NCI-H2107 (cell line): ENCODE measurements around the gene CROCC2.

Experiments used
- DNase-seq: peaks from one replicate; lab custom pipeline; 2025; lab: John Stamatoyannopoulos, UW

The CROCC2 gene

DNA sequence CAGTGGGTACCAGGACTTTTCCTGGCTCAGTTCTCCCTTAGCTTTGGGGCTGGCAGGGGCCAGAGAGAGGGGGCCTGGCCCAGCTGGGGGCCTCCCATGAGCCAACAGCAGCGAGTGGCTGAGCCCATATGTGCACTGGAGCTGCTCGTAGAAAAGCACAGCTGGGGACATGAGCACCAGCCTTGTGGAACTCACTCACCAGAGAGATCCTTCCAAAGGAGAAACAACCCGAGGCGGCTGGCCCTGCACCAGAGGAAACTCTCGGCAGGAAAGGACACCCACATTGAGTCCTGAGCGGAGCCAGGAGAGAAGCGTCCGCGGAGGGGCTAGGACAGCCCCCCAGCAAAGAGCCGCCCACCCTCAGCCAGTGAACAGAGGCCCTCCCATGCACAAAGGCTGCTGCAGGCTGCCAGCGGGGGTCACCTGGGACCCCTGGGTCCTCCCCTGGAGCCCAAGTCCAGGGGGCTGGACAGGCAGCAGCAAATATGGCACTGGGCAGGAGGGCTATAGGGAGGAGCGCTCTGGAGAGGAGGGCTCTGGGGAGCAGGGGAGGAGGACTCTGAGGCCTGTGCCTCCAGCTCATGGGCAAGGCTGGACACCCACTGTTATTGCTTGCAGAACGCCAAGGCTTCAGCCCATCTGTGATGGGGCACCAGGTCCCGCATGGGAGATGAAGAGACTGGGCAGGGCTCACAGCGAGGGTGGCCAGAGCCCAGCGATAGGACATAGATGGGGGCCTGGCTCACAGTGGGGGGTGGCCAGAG, 50.2 kb downstream of the CROCC2 start:
- DNase-seq = no peak

DNA sequence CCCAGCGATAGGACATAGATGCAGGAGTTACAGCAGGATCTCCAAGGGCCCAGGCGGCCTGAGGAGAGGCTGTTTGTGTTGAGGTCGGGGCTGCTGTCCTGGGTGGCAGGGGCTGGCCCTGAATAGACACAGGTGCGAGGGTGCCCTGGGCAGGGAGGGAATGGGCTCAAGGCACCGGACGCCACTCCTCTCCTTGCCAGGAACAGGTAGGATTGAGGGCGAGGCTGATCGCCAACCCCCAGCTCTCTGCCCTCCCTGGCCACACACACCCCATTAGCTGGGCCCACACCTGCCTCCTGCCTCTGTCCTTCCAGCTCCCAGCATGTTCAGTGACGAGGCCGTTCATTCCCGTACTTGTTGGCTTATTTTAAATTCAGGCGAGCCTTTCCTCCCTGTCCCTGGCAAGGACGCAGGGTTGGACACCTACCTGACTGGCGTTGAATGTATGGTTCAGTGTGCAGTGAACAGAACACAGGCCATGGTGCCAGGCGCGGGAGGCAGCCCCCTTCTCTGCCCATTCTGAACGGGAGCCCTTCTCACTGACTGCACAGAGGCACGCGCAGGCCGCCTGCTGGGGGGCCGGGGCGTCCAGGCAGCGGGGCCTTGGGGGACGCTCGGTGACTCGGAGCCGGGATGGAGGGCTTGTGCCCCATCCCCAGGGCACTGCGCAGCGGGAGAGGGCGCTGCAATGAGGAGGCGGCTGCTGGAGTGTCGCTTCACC, 51.0 kb downstream of the CROCC2 start:
- no peak for DNase-seq

DNA sequence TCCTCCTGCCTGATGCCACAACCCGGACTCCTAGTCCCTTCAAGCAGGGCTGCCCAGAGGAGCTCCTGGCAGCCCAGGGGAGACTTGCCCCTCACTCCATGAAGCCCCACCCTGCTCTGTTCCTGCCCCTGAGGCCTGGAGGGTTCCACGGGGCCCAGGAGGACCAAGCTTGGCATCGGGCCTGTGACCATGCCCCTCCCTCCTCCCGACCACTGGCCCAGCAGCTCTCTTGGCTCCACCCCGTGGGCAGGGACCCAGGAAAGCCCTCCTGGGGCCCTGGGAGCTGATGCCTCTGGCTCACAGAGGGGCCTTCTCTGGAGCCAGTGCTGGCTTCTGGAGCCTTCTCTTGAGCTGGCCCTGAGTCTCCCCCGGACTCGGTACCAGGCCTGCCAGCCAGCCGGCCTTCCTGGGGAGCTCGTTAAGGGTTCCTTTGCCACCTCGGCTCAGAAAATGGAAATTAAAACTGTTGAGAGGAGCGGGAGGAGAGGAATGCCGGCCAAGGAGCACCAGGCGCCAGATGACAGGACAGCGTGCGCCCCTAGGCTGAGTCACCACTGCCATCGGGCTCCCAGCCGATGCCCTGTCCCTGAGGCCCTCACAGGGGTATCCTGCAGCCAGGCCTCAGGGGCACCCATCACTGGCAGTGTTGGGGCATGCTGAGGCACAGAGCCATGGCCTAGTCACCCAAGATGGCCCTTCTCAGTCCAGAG, 51.7 kb downstream of the CROCC2 start:
- DNase-seq = no peak

DNA sequence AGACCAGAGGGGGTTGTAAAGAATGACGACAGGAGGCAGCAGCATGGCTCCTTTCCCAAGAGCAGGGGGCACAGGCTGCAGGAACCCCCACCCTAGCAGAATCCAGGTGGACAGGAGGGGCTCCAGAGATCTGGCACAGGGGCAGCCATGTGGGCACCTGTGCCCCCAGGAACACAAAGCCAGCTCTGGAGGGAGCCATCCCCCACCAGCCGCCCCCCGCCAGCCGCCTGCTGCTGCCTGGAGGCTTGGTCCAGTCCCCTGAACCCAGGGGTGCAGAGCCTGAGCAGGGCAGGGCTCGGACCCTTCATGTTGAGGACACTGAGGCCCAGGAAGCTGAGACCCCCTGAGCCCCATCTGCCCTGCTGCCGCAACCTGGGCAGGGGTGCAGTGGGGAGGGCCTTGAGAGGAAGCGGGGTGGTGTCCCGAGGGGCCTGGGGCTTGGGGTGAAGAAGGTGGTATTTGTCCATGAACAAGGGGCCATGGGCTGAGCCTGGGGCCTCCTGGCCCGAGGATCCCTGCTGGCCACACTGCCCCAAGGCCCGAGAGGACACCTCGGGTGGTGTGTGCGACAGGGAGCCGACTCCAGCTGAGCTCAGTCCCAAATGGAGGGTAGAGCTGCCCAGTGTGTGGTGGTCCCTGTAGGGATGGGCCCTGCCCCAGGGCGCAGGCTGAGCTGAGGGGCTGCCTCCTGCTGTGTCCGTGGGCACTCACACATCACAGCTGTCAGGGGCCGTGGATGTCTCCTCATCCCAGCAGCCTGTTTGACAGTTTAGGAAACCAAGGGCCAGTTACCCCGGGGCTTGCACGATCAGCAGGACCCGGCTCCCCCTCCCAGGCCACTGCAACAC, 52.5 kb downstream of the CROCC2 start:
- no peak for DNase-seq

DNA sequence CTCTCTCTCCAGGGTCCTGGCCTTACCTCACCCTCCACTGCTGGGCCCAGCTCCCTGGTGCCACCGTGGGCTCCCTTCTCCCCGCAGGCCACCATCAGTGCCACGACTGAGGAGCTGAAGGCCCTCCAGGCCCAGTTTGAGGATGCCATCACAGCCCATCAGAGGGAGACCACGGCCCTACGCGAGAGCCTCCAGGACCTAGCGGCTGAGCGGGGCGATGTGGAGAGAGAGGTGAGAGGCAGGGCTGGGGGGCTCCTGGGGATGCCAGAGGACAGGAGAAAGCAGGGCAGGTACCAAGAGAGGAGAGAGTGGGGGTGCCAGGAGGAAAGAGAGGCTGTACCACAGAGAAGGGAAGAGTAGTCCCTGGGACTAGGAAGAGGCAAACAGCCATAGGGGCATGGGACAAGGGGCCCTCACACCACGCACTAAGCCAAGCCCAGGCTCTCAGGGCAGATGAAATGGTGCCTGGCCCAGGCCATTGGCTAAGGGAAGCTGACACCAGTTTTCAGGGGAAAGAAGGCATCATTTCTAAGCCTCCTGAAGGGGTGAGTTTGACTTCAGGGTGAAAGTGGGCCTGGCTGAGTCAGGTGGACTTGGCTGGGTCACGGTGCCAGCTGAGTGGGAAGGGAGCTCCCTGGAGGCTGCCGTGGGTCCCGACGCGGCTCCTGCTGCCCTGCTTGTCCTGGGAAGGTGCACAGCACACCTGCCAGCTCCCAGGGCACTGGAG, 53.2 kb downstream of the CROCC2 start:
- DNase-seq = no peak

DNA sequence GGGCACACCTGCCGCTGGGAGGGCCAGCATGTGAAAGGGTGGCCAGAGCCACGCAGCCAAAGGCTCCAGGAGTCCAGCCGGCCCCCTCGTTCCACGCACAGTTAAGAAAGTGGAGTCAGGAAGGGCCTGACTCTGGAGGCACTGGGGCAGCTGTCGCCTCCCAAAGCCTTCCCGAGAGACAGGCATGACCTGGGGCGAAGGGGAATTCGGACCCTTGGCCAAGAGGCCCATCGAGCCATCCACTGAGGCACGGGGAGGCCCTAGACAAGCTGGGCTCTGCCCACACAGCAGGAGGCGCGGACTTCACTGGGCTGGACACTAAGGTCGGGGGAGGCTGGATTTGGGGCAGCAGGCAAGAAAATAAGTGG, 53.8 kb downstream of the CROCC2 start:
- no peak for DNase-seq

DNA sequence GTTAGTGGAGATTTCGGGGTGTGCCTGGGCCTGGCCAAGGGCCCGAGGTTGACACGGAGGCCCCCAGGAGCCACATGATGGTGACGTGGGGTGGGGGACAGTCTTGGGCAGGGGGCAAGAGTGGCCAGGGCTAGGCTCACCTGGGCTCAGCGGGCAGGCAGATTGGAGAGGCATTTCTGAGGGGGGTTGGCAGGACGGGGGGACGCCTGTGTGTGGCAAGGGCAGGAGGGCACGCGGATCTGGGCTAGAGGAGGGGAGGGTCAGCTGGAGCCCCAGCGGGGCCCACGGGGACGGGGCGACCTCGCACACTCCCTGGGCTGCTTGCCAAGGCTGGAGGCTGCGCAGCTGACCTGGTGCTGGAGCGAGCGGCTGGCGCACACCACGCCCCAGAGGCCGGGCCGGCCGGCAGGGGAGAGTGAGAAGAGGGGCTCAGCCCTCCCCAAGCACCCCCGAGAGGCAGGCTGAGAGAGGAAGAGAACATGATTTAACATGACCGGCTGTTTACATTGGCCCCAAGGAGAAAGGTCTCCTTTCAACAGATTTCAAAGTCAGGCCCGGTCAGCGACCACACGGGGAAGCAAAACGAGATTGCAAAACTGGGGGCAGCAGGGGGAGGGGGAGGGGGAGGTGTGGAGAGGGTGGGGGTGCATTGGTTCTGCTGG, 54.3 kb downstream of the CROCC2 start:
- DNase-seq = no peak

DNA sequence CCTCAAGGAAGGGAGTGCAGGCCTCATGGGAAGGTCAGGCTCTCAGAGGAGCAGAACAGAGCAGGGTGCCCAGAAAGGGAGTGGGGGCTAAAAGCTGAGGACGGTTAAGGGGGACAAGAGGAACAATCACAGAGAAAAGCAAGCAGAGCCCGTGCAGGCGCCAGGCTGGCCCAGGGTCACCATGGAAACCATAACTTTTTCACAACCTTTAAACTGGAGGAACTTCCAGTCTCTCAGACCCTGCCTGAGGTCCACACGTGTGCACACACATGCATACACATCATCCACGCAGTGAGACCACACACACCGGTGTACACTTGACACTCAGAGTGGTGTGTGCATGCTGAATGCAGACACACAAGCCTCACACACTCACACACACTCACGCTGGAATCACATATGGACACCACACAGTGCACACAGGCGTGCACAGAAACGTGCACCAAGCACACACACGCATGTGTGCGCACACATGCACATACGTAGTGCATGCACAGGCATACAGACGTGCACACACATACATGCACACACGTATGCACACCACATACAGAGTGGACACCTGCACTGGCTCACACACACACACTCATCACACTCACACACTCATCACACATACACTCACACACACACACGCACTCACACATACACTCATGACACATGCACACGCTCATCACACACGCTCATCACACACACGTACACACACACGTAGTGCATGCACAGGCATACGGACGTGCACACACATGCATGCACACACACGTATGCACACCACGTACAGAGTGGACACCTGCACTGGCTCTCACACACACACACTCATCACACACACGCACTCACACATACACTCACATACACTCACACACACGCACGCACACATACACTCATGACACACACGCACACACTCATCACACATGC, 55.1 kb downstream of the CROCC2 start:
- no peak for DNase-seq

DNA sequence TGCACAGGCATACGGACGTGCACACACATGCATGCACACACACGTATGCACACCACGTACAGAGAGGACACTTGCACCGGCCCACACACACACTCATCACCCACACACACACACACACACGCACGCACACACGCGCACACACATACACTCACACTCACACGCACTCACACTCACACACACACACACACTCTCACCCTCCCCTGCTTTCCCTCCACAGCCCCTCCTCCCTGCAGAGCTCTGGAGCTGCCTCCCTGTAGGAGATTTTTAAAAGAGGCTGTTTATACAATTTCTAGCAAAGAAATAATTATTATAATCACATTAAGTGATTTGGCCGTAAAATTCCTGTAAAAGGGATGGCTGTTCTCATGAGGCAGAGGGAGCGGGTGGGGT, 55.8 kb downstream of the CROCC2 start:
- no peak for DNase-seq

DNA sequence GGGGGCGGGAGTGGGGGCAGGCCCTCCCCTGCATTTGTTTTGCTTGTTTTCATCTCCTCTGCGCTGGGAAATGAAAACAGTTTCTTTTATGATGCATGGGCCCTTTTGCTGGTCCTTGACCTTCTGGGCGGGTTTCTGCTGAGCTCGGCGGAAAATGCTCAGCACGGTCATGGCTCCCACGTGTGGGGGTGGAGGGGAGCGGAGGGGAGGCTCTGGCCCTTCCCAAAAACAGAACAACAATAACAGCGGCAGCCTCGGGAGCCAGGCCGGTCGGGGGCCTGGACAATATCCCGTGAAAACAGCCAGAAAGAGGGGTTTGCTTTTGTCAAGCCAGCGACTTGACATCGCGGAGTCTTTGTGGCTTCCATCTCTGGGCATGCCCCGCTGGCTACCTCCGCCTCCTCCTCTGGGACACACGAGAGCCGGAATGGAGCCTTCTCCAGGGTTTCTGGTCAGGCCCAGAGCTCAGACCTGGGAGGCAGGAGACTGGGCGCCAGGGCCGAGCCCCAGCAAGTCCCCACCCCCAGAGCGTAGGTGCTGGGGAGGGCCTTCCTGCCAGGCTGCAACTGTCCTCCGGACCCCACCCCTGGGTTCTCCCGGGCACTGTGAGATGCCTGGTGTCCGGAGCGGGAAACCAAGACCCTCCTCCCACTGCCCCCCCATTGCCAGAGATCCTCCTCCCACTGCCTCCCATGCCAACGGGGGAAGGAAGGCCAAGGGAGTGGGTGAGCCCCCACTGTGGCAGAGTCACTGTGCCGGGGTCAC, 56.3 kb downstream of the CROCC2 start:
- no peak for DNase-seq

DNA sequence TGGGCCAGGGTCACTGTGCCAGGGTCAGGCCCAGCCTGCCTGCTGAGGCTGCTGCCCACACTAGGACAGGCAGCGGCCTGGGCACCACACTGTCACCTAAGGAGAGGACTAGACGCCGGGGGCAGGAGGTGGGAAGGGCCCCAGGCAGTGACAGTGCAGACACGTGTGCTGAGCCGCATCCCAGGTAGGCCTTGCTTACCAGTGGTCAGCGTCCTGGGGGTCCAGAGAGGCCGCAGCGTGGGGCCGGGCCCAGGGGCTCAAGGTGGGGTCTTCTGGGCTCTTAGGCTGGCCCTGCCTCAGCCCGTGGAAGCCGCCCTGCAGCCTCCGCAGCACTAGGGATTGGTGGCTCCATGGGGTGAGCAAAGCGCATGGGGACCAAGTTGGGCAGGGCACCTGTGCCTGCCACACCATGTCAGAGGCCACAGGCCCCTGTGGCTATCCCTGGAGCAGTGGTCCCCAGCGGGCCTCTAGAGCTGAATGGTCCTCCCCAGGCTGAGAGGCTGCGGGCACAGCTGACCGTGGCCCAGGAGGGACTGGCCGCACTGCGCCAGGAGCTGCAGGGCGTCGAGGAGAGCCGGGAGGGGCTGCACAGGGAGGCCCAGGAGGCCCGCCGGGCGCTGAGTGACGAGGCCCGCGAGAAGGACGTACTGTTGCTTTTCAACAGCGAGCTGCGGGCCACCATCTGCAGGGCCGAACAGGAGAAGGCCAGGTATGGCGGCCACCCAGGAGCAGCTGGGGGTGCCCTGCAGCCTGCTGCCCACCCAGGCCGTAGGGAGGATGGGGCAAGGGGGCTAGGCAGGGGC, 57.1 kb downstream of the CROCC2 start:
- DNase-seq = no peak

DNA sequence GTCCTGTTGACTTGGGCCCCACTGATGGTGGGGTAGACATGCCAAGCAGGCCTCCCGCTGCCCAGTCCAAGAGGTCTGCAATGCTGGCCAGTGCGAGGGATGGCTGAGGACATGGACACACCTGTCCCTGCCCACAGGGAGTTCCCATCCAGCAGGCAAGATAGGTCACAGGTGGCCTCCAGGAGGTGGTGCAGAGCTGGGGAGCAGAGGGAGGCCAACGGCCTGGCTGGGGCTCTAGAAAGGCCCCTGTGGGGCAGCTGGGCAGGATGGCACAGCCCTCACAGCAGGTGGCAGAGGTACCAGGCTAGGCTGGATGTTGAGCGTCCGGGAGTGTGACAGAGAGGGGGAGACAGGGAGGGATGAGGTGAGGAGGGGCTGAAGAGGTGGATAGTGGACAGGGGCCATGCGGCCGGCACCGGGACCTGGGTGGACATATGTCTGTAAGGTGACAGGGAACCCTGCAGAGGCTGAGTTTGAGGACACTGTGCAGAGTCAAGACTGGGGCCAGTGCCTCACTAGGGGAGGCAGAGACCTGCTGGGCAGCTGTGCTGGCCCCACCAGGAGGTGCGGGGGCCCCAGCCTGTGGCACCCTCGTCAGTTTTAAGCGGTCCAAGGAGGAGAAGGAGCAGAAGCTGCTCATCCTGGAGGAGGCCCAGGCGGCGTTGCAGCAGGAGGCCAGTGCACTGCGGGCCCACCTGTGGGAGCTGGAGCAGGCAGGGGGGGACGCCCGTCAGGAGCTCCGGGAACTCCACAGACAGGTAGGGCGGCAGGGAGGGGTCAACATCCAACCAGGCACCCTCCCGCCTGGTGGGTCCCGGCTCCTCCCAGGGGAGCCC, 58.0 kb downstream of the CROCC2 start:
- DNase-seq = no peak

DNA sequence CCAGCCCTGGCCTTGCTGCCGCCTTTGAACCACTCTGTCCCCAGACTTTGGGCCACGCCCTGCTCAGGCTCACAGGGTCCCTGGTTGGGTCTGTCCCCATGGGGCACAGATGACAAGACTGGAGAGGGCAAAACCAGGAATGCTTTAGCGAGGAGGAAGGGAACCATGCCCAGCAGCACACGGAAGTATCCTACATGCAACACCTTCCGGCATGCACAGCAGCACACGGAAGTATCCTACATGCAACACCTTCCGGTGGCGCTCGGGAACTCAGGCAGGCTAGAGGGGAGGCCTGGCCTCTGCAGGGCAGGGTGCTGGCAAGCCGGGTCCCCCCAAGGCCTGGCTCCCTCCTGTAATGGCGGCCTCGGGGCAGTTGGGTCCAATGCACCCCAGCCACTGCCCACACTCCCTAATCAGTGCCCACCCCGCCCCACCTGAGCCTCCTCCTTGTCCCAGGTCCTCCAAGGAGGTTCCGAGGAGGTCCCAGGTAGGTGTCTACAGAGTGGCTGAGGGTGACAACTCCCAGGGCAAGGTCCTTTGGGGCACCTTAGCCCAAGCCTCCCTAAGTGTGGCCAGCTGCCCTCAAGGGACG, 58.7 kb downstream of the CROCC2 start:
- DNase-seq = no peak

DNA sequence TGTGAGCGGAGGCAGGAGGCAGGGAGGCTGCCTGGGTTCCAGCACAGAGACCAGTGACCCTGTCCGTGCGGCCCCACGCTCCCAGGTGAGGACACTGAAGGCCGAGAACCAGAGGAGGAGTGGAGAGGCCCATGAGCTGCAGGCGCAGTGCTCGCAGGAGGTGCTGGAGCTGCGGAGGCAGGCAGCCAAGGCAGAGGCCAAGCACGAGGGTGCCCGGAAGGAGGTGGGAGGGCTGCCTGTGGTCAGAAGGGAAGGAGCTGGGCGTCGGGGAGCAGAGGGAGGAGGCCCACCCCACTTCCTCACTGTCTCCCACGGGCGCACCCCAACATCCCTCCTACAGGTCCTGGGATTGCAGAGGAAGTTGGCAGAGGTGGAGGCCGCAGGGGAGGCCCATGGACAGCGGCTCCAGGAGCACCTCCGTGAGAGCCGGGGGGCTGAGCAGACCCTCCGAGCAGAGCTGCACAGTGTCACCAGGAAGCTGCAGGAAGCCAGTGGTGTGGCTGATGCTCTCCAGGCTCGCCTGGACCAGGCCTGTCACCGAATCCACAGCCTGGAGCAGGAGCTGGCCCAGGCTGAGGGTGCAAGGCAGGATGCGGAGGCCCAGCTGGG, 59.3 kb downstream of the CROCC2 start:
- DNase-seq = no peak

DNA sequence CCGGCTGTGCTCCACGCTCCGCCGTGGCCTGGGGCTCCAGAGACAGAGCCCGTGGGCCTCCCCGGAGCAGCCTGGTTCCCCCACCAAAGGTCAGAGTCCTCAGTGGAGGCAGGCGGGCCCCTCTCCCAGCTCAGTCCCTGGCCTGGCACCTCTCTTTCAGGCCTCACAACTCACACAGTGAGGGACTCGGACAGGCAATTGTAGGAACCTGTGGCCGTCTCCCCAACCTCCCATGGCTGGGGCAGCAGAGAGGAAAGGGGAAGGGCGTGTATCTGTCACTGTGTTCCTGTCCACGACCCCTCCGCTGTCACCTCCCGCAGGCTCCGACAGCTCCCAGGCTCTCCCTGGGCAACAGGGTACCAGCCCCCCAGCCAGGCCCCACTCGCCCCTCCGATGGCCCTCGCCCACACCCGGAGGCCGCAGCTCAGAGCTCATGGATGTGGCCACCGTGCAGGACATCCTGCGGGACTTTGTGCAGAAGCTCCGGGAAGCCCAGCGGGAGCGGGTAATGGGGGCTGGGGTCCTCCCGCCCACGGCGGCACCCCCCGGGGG, 59.8 kb downstream of the CROCC2 start:
- DNase-seq = no peak

DNA sequence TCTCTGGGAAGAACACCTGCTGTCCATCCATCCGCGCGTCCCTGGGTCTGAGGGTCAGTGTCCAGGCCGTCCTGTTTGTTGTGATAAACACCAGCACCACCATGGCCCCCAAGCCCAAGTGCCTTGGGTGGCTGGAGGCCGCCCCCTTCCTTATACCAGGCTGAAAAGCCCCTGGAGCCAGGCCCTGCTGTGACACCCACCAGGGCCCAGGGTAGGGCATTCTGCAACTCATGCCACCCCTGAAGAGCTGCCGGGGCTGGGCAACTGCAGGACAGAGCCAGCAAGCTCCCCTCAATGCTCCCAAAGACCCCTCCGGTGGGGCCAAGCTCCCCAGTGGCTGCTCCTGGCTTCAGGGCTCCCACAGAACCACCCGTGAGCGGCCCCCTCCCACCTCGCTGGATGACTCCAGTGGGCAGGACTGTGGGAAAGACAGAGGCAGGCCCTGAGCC, 60.3 kb downstream of the CROCC2 start:
- no peak for DNase-seq
